ENCODE results near the gene ARHGEF25.
"Not testable (repeated sequence)": the region's sequence is repeated elsewhere in the genome, so short reads cannot be mapped to it uniquely, and the experiment has no call there.

Gene ARHGEF25

DNA sequence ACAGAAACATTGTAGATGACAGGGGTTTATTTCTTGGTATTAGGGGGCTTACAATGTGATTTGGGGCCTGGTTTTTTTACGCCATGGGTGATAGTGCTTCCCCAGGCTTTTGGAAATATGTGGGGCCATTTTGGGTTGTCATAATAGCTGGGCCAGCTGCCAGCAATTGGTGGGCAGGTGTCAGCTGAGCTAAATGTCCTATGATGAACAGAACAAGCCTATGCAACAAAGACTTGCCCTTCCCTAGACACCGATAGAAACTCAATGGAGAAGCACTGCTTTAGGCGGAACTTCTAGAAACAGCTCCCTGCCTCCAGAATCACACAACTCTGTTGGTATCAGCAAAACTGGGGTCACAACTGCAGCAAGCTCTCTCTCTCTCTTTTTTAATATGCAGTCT is 26.9 kb downstream of the ARHGEF25 start:
- no peak for DNase-seq (ENCODE audit: low spot score)

DNA sequence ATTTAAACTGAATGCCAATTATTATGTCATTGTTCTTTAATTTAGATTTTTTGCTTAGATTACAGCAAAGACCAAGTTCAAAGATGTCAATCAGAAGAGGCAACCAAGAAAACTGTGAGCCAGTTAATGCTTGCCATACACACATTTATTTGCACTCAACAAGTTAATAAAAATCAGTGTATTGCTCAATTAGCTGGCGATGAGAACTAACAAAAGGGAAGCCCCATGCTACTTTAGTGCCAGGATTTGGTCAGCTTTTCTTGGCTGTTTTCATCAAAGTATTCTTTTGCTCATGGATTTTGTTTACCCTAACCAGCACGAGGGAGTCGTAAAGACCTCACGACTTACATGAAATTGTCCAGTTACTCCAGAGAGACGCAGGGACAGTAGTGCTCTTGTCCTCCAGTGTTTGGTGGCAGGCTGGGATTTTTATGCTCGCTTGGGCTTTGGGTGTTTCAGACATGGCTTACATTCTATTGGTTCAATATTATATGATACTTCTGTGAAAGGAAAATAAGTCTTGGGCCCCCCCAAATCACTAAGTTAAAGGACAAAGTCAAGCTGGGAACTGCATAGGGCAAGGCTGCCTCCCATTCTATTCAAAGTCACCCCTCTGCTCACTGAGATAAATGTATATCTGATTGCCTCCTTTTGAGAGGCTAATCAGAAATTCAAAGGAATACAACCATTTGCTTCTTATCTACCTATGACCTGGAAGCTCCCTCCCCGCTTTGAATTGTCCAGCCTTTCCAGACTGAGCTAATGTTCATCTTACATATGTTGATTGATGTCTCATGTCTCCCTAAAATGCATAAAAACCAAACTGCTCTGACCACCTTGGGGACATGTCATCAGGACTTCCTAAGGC is 29.2 kb downstream of the ARHGEF25 start:
- no peak for DNase-seq (ENCODE audit: low spot score)

DNA sequence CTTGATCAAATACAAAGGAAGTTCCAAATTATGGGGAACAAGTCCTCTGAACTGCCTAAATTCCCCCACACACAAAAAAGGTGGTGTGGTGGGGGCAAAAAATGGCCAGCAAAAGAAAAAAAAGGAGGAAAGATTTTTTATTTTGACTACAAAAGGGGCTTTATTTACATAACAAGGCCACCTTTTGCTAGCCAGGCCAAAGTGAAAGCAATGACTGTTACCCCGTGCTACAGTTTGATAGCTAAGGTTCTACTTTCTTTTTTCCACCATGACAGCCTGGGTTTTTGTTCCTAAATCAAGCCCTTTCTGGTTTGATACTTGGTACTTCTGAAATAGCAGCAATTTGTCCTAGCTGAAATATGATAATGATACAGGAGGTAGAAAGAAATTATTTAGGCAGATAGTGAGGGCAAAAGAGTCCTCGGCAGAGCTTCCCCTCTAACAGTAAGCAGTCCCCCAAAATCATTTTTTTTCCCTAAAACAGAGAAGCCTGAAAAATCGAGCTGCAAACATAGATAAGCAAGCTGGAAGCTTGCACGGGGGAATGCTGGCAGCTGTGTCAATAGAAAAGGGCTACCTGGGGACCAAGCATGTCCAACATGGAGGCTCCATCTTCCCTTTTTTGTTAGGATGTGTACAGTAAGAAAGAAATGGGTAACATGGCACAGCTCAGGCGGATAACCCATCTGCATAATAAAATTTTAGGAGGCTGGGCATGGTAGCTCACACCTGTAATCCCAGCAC is 30.6 kb downstream of the ARHGEF25 start:
- no peak for DNase-seq (ENCODE audit: low spot score)

DNA sequence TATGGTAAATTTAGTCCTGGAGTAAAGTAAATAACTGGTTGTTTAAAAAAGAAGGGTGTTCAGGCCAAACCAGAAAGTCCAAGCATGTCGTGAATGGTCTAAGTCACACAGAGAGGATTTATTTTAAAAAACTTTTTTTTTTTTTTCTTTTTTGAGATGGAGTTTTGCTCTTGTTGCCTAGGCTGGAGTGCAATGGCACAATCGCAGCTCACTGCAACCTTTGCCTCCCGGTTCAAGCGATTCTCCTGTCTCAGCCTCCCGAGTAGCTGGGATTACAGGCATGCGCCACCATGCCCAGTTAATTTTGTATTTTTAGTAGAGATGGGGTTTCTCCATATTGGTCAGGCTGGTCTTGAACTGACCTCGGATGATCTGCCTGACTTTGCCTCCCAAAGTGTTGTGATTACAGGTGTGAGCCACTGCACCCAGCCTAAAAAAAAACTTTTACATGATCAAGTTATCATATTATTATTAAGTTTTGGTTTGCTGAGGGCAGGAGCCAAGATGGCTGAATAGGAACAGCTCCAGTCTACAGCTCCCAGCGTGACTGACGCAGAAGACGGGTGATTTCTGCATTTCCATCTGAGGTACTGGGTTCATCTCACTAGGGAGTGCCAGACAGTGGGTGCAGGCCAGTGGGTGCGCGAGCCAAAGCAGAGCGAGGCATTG is 34.9 kb downstream of the ARHGEF25 start:
- not testable (repeated sequence) for DNase-seq (ENCODE audit: low spot score)

DNA sequence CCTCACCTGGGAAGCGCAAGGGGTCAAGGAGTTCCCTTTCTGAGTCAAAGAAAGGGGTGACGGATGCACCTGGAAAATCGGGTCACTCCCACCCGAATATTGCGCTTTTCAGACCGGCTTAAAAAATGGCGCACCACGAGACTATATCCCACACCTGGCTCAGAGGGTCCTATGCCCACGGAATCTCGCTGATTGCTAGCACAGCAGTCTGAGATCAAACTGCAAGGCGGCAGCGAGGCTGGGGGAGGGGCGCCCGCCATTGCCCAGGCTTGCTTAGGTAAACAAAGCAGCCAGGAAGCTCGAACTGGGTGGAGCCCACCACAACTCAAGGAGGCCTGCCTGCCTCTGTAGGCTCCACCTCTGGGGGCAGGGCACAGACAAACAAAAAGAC is 35.4 kb downstream of the ARHGEF25 start:
- DNase-seq (ENCODE audit: low spot score) = not testable (repeated sequence)

DNA sequence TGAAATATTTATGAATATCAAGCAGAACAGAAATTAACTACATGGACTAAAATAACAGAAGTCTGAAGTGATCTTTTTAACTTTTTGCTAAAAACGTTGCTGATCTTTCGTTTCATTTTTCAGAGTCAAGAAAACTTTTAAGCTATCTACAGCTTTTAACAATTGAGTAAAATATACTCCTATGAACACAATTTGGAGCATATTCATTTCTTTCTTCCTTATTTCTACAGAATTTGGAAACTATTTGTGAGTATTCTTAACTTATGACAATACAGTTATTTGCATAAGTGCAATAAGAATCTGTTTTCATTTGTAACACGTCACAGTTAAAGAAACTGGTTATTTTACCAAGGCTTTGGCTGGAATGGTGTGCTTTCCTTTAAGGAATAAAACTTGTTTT is 42.8 kb downstream of the ARHGEF25 start:
- no peak for DNase-seq (ENCODE audit: low spot score)

DNA sequence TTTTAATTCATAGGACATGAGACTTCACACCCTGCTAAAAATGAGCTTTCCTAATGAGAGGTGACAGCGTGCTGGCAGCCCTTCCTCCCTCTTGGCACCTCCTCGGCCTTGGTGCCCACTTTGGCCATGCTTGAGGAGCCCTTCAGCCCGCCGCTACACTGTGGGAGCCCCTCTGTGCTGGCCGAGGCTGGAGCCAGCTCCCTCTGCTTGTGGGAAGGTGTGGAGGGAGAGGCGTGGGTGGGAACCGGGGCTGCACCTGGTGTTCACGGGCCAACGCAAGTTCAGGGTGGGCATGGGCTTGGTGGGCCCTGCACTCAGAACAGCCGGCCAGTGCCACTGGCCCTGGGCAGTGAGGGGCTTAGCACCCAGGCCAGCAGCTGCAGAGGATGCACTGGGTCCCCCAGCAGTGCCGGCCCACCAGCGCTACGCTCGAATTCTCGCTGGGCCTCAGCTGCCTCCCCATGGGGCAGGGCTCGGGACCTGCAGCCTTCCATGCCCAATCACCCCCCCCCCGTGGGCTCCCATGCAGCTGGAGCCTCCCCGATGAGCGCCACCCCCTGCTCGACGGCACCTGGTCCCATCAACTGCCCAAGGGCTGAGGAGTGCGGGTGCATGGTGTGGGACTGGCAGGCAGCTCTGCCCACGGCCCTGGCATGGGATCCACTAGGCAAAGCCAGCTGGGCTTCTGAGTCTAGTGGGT is 44.5 kb downstream of the ARHGEF25 start:
- no peak for DNase-seq (ENCODE audit: low spot score)

DNA sequence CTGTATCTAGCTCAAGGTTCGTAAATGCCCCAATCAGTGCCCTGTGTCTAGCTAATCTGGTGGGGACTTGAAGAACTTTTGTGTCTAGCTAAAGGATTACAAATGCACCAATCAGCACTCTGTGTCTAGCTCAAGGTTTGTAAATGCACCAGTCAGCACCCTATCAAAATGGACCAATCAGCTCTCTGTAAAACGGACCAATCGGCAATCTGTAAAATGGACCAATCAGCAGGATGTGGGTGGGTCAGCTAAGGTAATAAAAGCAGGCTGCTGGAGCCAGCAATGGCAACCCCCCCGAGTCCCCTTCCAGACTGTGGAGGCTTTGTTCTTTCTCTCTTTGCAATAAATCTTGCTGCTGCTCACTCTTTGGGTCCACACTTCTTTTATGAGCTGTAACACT is 45.2 kb downstream of the ARHGEF25 start:
- not testable (repeated sequence) for DNase-seq (ENCODE audit: low spot score)

DNA sequence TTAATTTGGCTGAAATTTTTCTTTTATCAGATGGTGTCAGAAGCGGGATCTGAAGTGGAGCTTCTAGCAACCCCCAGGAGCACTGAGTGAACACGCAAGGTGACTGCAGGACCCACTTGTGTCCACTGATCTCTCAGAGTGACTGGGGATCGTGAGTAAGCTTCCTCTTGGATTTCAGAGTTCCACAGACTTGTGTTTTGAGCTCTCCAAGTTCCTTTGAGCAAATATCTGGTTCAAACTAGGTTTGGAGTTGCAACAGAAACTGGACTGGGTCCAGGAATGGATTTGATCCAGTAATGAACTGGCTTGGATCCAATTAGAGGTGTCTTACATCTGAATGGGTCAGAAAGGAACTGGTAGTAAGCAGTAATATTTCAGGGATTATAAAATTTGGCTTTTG is 46.5 kb downstream of the ARHGEF25 start:
- DNase-seq (ENCODE audit: low spot score) = no peak

DNA sequence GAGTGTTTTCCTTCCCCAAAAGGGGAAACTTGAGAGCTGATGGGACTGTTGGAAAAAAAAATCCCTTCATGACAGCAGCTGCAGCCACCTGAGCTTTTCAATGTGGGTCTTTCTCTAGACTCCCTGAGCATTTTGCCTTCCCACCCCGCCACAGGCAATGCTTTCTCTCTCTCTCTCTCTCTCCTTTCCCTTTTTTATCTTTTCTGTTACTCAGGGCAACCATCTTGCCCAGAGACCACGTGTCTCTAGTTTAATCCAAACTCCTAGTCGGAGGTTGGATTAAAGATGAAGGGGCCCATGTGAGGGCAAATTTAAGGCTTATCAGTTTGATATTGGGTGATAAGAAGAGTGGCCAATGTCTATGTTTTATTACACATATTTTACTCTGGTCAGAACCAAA is 47.7 kb downstream of the ARHGEF25 start:
- no peak for DNase-seq (ENCODE audit: low spot score)

DNA sequence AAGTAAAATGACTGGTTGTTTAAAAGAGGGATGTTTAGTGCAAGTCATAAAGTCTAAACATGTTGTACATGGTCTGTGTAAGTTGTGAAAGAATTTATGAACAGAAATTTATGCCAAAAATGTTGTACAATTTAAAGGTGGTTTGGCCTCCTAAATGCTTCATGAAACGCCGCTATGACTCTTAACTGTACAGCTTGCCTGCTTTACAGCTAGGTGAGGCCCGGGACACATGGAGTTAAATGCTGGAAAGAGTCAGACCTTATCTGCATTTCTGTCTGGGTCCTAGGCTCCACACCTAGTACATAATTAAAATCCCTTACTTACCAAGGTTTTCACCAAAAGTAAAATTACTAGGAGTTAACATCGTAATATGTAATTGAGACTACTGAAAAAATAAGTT is 50.1 kb downstream of the ARHGEF25 start:
- DNase-seq (ENCODE audit: low spot score) = no peak

DNA sequence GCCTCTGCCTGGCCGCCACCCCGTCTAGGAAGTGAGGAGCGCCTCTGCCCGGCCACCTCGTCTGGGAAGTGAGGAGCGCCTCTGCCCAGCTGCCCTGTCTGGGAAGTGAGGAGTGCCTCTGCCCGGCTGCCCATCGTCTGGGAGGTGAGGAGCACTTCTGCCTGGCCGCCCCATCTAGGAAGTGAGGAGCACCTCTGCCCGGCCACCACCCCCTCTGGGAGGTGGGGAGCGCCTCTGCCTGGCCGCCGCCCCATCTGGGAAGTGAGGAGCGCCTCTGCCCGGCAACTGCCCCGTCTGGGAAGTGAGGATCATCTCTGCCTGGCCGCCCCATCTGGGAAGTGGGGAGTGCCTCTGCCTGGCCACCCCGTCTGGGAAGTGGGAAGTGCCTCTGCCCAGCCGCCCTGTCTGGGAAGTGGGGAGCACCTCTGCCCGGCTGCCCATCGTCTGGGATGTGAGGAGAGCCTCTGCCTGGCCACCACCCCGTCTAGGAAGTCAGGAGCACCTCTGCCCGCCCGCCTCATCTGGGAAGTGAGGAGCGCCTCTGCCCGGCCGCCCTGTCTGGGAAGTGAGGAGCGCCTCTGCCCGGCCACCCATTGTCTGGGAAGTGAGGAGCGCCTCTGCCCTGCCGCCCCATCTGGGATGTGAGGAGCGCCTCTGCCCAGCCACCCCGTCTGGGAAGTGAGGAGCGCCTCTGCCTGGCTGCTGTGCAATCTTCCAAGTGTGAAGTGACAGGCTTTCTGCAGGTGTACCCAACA is 54.0 kb downstream of the ARHGEF25 start:
- not testable (repeated sequence) for DNase-seq (ENCODE audit: low spot score)

Data from AG08396 (cell line).